ENCODE measurements around the gene ATP8B3.

The ATP8B3 gene

GRCh38 chr19:1739960-1740629, 72.0 kb downstream of the ATP8B3 start:
- no peak for DNase-seq (ENCODE audit: low read depth)

GRCh38 chr19:1736927-1737326, 75.1 kb downstream of the ATP8B3 start:
- no peak for DNase-seq (ENCODE audit: low read depth)

GRCh38 chr19:1736280-1736679, 75.8 kb downstream of the ATP8B3 start:
- DNase-seq (ENCODE audit: low read depth) = no peak

GRCh38 chr19:1734321-1734966, 77.6 kb downstream of the ATP8B3 start:
- no peak for DNase-seq (ENCODE audit: low read depth)
